SU-DHL-6 (cell line): ENCODE results near the gene PUSL1.
A peak's percentile ranks its signal among the peaks of the same experiment; 100 is the strongest.

Source experiments
- EZH2phosphoT487 ChIP-seq: fragments of 200-600 bp; sonication (generic), shearing (Covaris generic); conservative IDR thresholded peaks from 2 replicates; pipeline ENCODE4 v1.6.1; 2018; ENCODE audit warnings: mild to moderate bottlenecking, antibody characterized with exemption, low read length, moderate library complexity, mixed read lengths
- TF ChIP-seq, protein P1 (sequence below): fragments of 200-600 bp; sonication (generic); IDR thresholded peaks from one replicate; pipeline ENCODE4 v1.5.1; 2017; ENCODE audit warnings: antibody characterized with exemption, mild to moderate bottlenecking, low read length, moderate library complexity; ENCODE audit not compliant: insufficient read depth, poor library complexity, severe bottlenecking

DNA sequence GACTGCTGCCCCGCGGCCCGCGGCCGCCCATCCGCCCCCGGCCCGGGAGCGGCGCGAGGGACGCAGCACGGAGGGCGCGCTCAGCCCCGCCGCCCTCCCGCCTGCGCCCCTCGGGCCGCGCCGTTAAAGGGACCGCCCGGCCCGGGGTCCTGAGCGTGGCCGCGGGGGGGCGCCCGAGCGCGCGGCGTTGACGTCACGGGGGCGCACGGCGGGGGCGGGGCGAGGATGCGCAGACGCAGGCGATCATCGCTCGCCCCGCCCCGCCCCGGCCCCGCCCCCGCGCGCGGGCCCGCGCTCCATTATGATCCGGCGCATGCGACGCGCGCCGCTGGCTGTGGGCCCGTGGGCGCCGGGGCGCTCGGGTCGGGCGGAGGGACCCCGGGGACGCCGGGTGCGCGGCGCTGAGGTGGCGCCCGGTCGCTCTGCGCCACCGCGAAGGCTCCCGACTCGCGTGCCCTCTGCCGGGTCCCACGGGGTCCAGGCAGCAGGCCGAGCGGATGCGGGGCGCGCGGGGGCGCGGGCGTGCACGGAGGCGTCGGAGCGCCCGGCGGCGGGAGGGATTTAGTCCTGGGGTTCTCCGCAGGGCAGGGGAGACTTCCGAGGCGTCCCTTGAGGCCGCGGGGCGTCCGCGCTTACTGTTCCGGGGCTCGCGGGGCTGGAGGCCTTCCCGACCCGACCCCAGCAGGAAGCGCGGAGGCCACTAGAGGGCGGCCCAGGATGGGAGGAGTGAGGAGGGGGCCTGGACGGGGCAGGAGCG, 41.0 kb downstream of the PUSL1 start, which contains the start of gene DVL1:
- TF ChIP-seq, protein P1, sequence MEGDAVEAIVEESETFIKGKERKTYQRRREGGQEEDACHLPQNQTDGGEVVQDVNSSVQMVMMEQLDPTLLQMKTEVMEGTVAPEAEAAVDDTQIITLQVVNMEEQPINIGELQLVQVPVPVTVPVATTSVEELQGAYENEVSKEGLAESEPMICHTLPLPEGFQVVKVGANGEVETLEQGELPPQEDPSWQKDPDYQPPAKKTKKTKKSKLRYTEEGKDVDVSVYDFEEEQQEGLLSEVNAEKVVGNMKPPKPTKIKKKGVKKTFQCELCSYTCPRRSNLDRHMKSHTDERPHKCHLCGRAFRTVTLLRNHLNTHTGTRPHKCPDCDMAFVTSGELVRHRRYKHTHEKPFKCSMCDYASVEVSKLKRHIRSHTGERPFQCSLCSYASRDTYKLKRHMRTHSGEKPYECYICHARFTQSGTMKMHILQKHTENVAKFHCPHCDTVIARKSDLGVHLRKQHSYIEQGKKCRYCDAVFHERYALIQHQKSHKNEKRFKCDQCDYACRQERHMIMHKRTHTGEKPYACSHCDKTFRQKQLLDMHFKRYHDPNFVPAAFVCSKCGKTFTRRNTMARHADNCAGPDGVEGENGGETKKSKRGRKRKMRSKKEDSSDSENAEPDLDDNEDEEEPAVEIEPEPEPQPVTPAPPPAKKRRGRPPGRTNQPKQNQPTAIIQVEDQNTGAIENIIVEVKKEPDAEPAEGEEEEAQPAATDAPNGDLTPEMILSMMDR, result peak; percentile 43
- no peak for TF ChIP-seq EZH2phosphoT487
